Measurements from ENCODE around the gene XPO5. TPM values are rescaled to one million over a fixed set of nuclear protein-coding genes. Genes with fewer than 3 reads are reported as not detected.
"Not testable (repeated sequence)": the region's sequence is repeated elsewhere in the genome, so short reads cannot be mapped to it uniquely, and the experiment has no call there.

XPO5 gene
- total RNA-seq, 4 donors from 2014 or later: 17.3 to 55.3 (median 27.8) TPM

DNA sequence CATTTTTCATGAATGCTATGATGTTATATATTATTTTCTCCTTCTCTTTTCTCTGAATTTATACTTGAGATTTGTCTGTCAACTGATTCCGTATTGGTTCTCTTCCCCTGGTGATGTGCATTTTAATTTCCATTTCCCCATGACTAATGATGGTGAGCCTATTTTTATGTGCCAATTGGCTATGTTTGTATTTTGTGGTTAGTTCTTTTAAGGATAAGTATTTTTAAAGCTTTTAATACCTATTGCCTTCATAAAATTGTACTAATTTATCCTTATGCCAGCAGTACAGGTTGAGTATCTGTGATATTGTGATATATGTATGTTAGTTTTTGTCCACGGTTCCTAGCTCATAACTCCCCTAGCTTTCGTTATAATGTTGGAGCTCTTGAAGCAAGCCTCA lies 2.9 kb upstream of the XPO5 start:
- H3K4me3 ChIP-seq: no peak overlapping the region
- H3K9me3 ChIP-seq: no peaks in the 10 kb centered on the region
- H3K27ac ChIP-seq: no peak overlapping the region
- H3K36me3 ChIP-seq: peaks cover 0 to 7% (median 0%) of the 10 kb centered on the region in 3 donors
- TF ChIP-seq, protein P1, sequence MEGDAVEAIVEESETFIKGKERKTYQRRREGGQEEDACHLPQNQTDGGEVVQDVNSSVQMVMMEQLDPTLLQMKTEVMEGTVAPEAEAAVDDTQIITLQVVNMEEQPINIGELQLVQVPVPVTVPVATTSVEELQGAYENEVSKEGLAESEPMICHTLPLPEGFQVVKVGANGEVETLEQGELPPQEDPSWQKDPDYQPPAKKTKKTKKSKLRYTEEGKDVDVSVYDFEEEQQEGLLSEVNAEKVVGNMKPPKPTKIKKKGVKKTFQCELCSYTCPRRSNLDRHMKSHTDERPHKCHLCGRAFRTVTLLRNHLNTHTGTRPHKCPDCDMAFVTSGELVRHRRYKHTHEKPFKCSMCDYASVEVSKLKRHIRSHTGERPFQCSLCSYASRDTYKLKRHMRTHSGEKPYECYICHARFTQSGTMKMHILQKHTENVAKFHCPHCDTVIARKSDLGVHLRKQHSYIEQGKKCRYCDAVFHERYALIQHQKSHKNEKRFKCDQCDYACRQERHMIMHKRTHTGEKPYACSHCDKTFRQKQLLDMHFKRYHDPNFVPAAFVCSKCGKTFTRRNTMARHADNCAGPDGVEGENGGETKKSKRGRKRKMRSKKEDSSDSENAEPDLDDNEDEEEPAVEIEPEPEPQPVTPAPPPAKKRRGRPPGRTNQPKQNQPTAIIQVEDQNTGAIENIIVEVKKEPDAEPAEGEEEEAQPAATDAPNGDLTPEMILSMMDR (IDR thresholded peaks at IDR 0.05): no peak
- TF ChIP-seq POLR2A (IDR thresholded peaks at IDR 0.05): no peak
- no peak for DNase-seq
- peaks cover 0 to 28% (median 3%) of the 10 kb centered on the region in 4 donors for H3K4me1 ChIP-seq
- no peaks in the 10 kb centered on the region for H3K27me3 ChIP-seq

DNA sequence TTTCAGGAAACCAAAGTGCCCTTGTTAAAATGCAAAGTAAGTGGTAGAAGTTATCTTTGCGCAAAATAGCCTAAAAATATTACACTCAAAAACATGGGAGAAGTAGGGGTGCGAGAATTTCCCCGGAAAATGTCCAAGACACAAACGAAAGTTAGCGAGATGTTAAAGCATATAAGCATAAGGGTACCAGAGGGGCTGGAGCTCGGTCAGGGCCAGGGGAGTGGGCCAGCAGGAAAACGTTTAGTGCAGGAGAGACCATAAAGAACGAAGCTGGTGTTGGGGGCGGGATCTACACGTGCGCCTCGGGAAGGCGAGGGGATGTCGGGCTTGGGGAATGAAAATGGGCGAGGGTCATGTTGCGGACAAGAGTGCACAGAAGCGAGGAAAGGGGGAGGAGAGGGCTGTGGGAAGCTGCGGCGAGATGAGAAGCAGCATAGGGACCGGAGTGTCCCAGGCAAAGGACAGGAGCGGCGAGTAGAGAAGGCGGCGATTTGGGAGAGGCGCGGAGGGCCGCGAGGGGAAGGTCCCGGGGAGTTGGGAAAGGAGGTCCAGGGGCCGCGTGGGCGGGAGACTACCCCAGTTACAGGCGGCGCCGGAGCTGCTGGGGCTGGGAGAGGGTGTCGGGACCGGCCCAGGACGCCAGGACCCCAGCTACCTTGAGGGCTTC lies 600 bp downstream of the XPO5 start:
- H3K27me3 ChIP-seq: no peaks in the 10 kb centered on the region

DNA sequence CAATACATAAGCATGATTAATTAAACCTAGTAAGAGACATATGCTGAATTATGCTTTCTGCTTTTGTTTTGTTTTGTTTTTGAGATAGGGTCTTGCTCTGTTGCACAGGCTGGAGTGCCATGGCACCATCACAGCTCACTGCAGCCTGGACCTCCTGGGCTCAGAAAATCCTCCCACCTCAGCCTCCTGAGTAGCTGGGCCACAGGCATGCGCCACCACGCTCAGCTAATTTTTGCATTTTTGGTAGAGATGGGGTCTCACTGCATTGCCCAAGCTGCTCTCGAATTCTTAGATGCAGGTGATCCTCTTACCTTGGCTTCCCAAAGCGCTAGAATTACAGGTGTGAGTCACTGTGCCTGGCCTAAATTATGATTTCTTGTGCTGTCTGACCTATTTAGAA lies 3.8 kb downstream of the XPO5 start:
- TF ChIP-seq POLR2A (IDR thresholded peaks at IDR 0.05): no peak
- TF ChIP-seq, protein P1 (IDR thresholded peaks at IDR 0.05): no peak
- no peak for DNase-seq
- Histone ChIP-seq H3K27me3 (no peaks in the 10 kb centered on the region), H3K4me3 (no peak overlapping the region), H3K4me1 (peaks cover 0 to 14% (median 2%) of the 10 kb centered on the region in 4 donors), H3K9me3 (no peaks in the 10 kb centered on the region), H3K27ac (no peak overlapping the region), H3K36me3 (peaks cover 0 to 47% (median 0%) of the 10 kb centered on the region in 3 donors)

More for the DNA sequence above, 600 bp downstream of the XPO5 start:
- H3K27ac ChIP-seq: peak overlapping the region; percentile 28 to 86 (median 82)
- peaks cover 0 to 19% (median 0%) of the 10 kb centered on the region in 3 donors for H3K36me3 ChIP-seq
- no peak for TF ChIP-seq POLR2A (IDR thresholded peaks at IDR 0.05)
- TF ChIP-seq, protein P1 (IDR thresholded peaks at IDR 0.05): no peak
- no peak for DNase-seq
- H3K4me1 ChIP-seq: peaks cover 0 to 28% (median 3%) of the 10 kb centered on the region in 4 donors
- H3K4me3 ChIP-seq: peak overlapping the region; percentile 74 to 98 (median 81)
- no peaks in the 10 kb centered on the region for H3K9me3 ChIP-seq

DNA sequence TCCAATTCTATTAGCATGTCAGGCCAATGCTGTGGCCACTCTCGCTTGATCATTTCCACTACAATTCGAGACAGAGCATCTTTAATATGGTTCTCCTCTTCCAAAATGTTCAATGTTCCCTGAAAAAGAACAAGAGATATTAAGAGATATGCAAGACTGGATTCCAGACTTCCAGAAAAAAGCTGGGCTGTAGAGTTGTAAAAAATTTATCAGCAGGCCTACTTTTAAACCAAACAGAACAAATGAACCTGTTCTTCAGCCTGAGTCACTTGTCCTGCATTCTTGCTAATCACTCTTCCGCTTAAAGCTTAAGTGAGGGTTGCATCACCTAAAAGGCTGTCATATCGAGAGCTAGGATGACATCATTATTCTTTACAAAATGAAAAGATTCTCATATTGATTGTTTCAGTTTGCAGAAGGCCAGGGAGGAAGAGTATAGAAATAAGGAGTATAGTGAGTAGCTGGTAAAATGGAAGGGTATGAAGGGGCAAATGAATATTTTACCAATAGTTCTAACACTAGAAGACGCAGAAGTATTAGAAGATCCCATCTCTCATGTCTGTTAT lies 4.9 kb downstream of the XPO5 start:
- TF ChIP-seq POLR2A (IDR thresholded peaks at IDR 0.05): no peak
- TF ChIP-seq, protein P1 (IDR thresholded peaks at IDR 0.05): no peak
- peaks cover 0 to 56% (median 0%) of the 10 kb centered on the region in 3 donors for H3K36me3 ChIP-seq

DNA sequence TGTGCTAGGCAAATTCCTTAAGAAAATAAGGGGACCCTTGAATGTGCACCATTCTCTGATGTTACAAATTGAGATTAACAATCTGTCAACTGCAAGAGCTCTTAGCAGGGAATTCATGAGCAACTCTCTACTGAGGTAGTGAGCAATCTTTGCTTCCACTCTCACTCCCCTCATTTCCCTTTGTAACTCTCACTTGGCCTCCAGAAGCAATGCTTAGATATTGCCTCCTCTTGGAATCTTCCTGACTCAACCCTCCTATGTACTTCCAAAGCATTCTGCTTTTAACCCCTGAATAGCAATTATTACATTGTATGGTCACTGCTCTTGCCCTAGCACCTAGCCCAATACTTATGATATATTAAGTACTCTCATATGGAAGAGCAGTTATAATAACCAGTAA lies 16.5 kb downstream of the XPO5 start:
- Histone ChIP-seq H3K4me1 (no peaks in the 10 kb centered on the region), H3K36me3 (peaks cover 0 to 96% (median 0%) of the 10 kb centered on the region in 3 donors), H3K4me3 (no peak overlapping the region), H3K27me3 (no peaks in the 10 kb centered on the region), H3K9me3 (no peaks in the 10 kb centered on the region), H3K27ac (no peak overlapping the region)
- no peak for TF ChIP-seq POLR2A (IDR thresholded peaks at IDR 0.05)
- DNase-seq: no peak

More for the DNA sequence above, 4.9 kb downstream of the XPO5 start:
- no peak overlapping the region for H3K27ac ChIP-seq
- no peaks in the 10 kb centered on the region for H3K9me3 ChIP-seq
- H3K4me1 ChIP-seq: peaks cover 0 to 8% (median 0%) of the 10 kb centered on the region in 4 donors
- no peak overlapping the region for H3K4me3 ChIP-seq
- H3K27me3 ChIP-seq: no peaks in the 10 kb centered on the region
- DNase-seq: no peak

DNA sequence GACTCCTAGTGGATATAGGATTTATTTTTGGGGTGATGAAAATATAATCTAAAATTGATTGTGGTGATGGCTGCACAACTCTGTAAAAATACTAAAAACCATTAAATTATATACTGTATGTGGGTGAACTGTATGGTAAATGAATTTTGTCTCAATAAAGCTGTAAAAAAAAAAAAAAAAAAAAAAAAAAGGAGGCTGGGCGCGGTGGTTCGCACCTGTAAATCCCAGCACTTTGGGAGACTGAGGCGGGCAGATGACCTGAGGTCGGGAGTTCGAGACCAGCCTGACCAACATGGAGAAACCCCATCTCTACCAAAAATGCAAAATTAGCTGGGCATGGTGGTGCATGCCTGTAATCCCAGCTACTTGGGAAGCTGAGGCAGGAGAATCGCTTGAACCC lies 18.2 kb downstream of the XPO5 start:
- DNase-seq, H3K4me1 ChIP-seq, H3K4me3 ChIP-seq, H3K9me3 ChIP-seq, H3K27me3 ChIP-seq, H3K27ac ChIP-seq: not testable (repeated sequence)
- peaks cover 0 to 96% (median 0%) of the 10 kb centered on the region in 3 donors for H3K36me3 ChIP-seq
